Kidney (tissue), 14 donors: ENCODE measurements around the gene JMJD1C. TPM values are rescaled to one million over a fixed set of nuclear protein-coding genes. Genes with fewer than 3 reads are reported as not detected.

Experiments
- DNase-seq, 5 donors: peaks; one replicate each; pipeline ENCODE4 v3.0.0-alpha.2; 2013 to 2020
- FAIRE-seq: peaks from 2 replicates; lab custom pipeline; 2012; peaks lifted over from hg19 to GRCh38; lab: Jason Lieb, UNC
- H3K27ac ChIP-seq, 2 donors: one replicate each; pipeline ENCODE4 v1.7.0; 2013; ENCODE audit warnings: low read depth in 2 of 2, low read length in 2 of 2, inconsistent platforms in 1 of 2
- H3K27me3 ChIP-seq: one replicate; pipeline ENCODE4 v1.7.1; 2013; ENCODE audit warnings: low read length, inconsistent platforms; ENCODE audit not compliant: control insufficient read depth, insufficient read depth
- H3K36me3 ChIP-seq, 3 donors: one replicate each; pipeline versions ENCODE4 v1.7.0 to v1.7.1; 2013; ENCODE audit warnings: low read length in 3 of 3, control low read depth in 1 of 3, inconsistent platforms in 1 of 3; ENCODE audit not compliant: insufficient read depth in 3 of 3, control insufficient read depth in 2 of 3
- H3K4me1 ChIP-seq, 3 donors: one replicate each; pipeline versions ENCODE4 v1.7.0 to v1.7.1; 2013; ENCODE audit warnings: low read length in 3 of 3, inconsistent platforms in 1 of 3, low read depth in 1 of 3; ENCODE audit not compliant: control insufficient read depth in 2 of 3, insufficient read depth in 2 of 3
- H3K4me3 ChIP-seq, 3 donors: one replicate each; pipeline versions ENCODE4 v1.7.0 to v1.8.1; 2013; ENCODE audit warnings: low read length in 3 of 3, control low read depth in 1 of 3, inconsistent platforms in 1 of 3
- H3K9ac ChIP-seq, 3 donors: one replicate each; pipeline versions ENCODE4 v1.7.0 to v1.7.1; 2013; ENCODE audit warnings: low read length in 3 of 3, control low read depth in 1 of 3, inconsistent platforms in 1 of 3
- H3K9me3 ChIP-seq, 3 donors: one replicate each; pipeline versions ENCODE4 v1.7.0 to v1.7.1; 2013; ENCODE audit warnings: low read length in 3 of 3, control low read depth in 1 of 3, inconsistent platforms in 1 of 3; ENCODE audit not compliant: control insufficient read depth in 2 of 3, insufficient read depth in 1 of 3
- CTCF ChIP-seq: IDR thresholded peaks from 3 replicates; pipeline ENCODE4 v1.5.1; 2012; ENCODE audit warnings: mild to moderate bottlenecking, moderate library complexity, borderline replicate concordance; ENCODE audit not compliant: insufficient read depth; ENCODE audit errors: extremely low read depth
- intact Hi-C: fragments of 100-400 bp; cut with DNase I; formaldehyde crosslinking; loops from one replicate; pipeline ENCODE4 v1.11.1; 2022
- polyA plus RNA-seq: library from polyadenylated mRNA; stranded (reverse); fragments of 350-450 nt; fragmentation: Illumina TruSeq; extraction: RNeasy Lipid Tissue Mini Kit (QIAGEN cat#74804); gene quantifications from one replicate; pipeline ENCODE4 v1.2.3, GENCODE V29; 2014; ENCODE audit warnings: low read depth, low replicate concordance; ENCODE audit not compliant: insufficient read depth
- total RNA-seq: library from RNA; stranded (reverse); fragmentation: NEBNext Ultra II Directional; extraction: Animal tissue kit (Norgen Biotek cat#: 25700); gene quantifications from one replicate; pipeline ENCODE4 v1.2.1, GENCODE V29; 2021
- donor health status: control.
- donor health status: control.
- donor health status: control.
- donor health status: control.
- donor health status: control.
- donor health status: DM: yes; HTN: yes; CAD: no.
- donor health status: Normal renal cell carcinoma (clear cell type).

The JMJD1C gene
- total and polyA plus RNA-seq, 2 donors from 2014 or later = 18.9 to 92.9 TPM

GRCh38 chr10:63352976-63353375, 112.8 kb downstream of the JMJD1C start:
- no peaks in the 10 kb centered on the region for H3K9me3 ChIP-seq
- no peak overlapping the region for H3K4me3 ChIP-seq
- no peak for TF ChIP-seq CTCF
- no peaks in the 10 kb centered on the region for H3K27me3 ChIP-seq
- H3K27ac ChIP-seq = no peak overlapping the region
- intact Hi-C loops = no loop called here
- no peaks in the 10 kb centered on the region for H3K4me1 ChIP-seq
- no peak overlapping the region for H3K9ac ChIP-seq
- FAIRE-seq (no peak), DNase-seq (no peak)
- H3K36me3 ChIP-seq = no peaks in the 10 kb centered on the region

- DNase-seq (no peak), FAIRE-seq (no peak)
- Histone ChIP-seq H3K4me3 (no peak overlapping the region), H3K36me3 (no peaks in the 10 kb centered on the region), H3K9ac (no peak overlapping the region), H3K27ac (no peak overlapping the region), H3K27me3 (no peaks in the 10 kb centered on the region), H3K4me1 (no peaks in the 10 kb centered on the region), H3K9me3 (no peaks in the 10 kb centered on the region)
- intact Hi-C loops = no loop called here
- no peak for TF ChIP-seq CTCF
Measured at GRCh38 chr10:63348245-63348850, 117.4 kb downstream of the JMJD1C start.

GRCh38 chr10:63346015-63346441, 119.7 kb downstream of the JMJD1C start:
- no peak overlapping the region for H3K27ac ChIP-seq
- H3K27me3 ChIP-seq = no peaks in the 10 kb centered on the region
- TF ChIP-seq CTCF = no peak
- no peak overlapping the region for H3K9ac ChIP-seq
- no peaks in the 10 kb centered on the region for H3K36me3 ChIP-seq
- no peaks in the 10 kb centered on the region for H3K4me1 ChIP-seq
- no peak for FAIRE-seq
- no peaks in the 10 kb centered on the region for H3K9me3 ChIP-seq
- H3K4me3 ChIP-seq = no peak overlapping the region
- intact Hi-C loops = no loop called here
- DNase-seq = no peak

- FAIRE-seq (no peak), DNase-seq (no peak)
- TF ChIP-seq CTCF = no peak
- no peak overlapping the region for H3K27ac ChIP-seq
- no peaks in the 10 kb centered on the region for H3K9me3 ChIP-seq
- intact Hi-C loops = no loop called here
- no peaks in the 10 kb centered on the region for H3K36me3 ChIP-seq
- no peak overlapping the region for H3K9ac ChIP-seq
- no peaks in the 10 kb centered on the region for H3K4me1 ChIP-seq
- no peaks in the 10 kb centered on the region for H3K27me3 ChIP-seq
- H3K4me3 ChIP-seq = no peak overlapping the region
Measured at GRCh38 chr10:63344269-63344668, 121.5 kb downstream of the JMJD1C start.
